ENCODE measurements around the gene GMPS. TPM values are rescaled to one million over a fixed set of nuclear protein-coding genes. Genes with fewer than 3 reads are reported as not detected.

GMPS gene
- total RNA-seq, 1 experiment from 2014 or later = 119 TPM

- BruUV-seq (replicated peaks) = no TSS peak
- H3K79me2 ChIP-seq (ENCODE audit: insufficient read depth, low read length) = peaks cover 100% of the 10 kb centered on the region
- H3K9me3 ChIP-seq (ENCODE audit: control insufficient read depth in 1 of 2, insufficient read depth in 1 of 2, low read depth in 1 of 2, low read length in 2 of 2) = no peaks in the 10 kb centered on the region
- H4K20me1 ChIP-seq (ENCODE audit: insufficient read depth) = peaks cover 41% of the 10 kb centered on the region; the same call in 1 of the 2 replicates
- H3K36me3 ChIP-seq (ENCODE audit: control insufficient read depth in 1 of 2, insufficient read depth in 2 of 2, low read length in 2 of 2) = no peaks in the 10 kb centered on the region
- no peaks in the 10 kb centered on the region for H3K9me2 ChIP-seq (ENCODE audit: insufficient read depth)
- H3K27ac ChIP-seq (ENCODE audit: low read depth, low read length) = no peak overlapping the region
- H3K27me3 ChIP-seq (ENCODE audit: insufficient read depth, low read length) = no peaks in the 10 kb centered on the region
- no peak overlapping the region for H2AFZ ChIP-seq (ENCODE audit: low read depth, low read length, poor library complexity, severe bottlenecking)
- intact Hi-C loops (cut with micrococcal nuclease) = no loop called here
- H3K4me2 ChIP-seq (ENCODE audit: low read length) = no peak overlapping the region
- no peak for TF ChIP-seq ZBTB33 (IDR thresholded peaks at IDR 0.05; ENCODE audit: extremely low read depth, insufficient replicate concordance, low read length)
- no peak for TF ChIP-seq ELF1 (IDR thresholded peaks at IDR 0.05; ENCODE audit: borderline replicate concordance, low read depth)
- no peak for TF ChIP-seq SIN3A (IDR thresholded peaks at IDR 0.05; ENCODE audit: low read depth)
- no peak for TF ChIP-seq SRF (IDR thresholded peaks at IDR 0.05; ENCODE audit: low read depth)
- TF ChIP-seq EZH2 (IDR thresholded peaks at IDR 0.05) = no peak
- no peak for TF ChIP-seq POLR2AphosphoS5 (IDR thresholded peaks at IDR 0.05; ENCODE audit: low read depth, low read length)
- no peak for TF ChIP-seq ZFX (IDR thresholded peaks at IDR 0.05)
- TF ChIP-seq SP1 (IDR thresholded peaks at IDR 0.05; ENCODE audit: low read depth) = no peak
- no peak for TF ChIP-seq REST (IDR thresholded peaks at IDR 0.05; ENCODE audit: low read depth)
- TF ChIP-seq RAD21 (IDR thresholded peaks at IDR 0.05; ENCODE audit: low read depth) = no peak
- TF ChIP-seq EGR1 (IDR thresholded peaks at IDR 0.05; ENCODE audit: low read depth) = no peak
- TF ChIP-seq ATF3 (IDR thresholded peaks at IDR 0.05) = no peak
- TF ChIP-seq YY1 (IDR thresholded peaks at IDR 0.05; ENCODE audit: extremely low read depth, insufficient replicate concordance, low read depth, low read length) = no peak
- no peak for TF ChIP-seq CEBPB (IDR thresholded peaks at IDR 0.05; ENCODE audit: low read depth)
- TF ChIP-seq FOSL1 (IDR thresholded peaks at IDR 0.05; ENCODE audit: low read depth) = no peak
- TF ChIP-seq POLR2A (IDR thresholded peaks at IDR 0.05; ENCODE audit: borderline replicate concordance, extremely low read depth, insufficient read depth, insufficient read length) = no peak
- no peak overlapping the region for H3K4me3 ChIP-seq (replicated peaks in 1 of 2; ENCODE audit: low read depth in 1 of 2, low read length in 2 of 2)
- H3K4me1 ChIP-seq (ENCODE audit: control insufficient read depth in 1 of 2, insufficient read depth in 2 of 2, low read length in 2 of 2) = peaks cover 0 to 16% of the 10 kb centered on the region in 2 experiments; a peak in 2 of 4 replicates
- CTCF ChIA-PET = no interaction called here
- H3K9ac ChIP-seq (ENCODE audit: low read length) = no peak overlapping the region
- POLR2A ChIA-PET = no interaction called here
- RAD21 ChIA-PET (ENCODE audit: low non-redundant PET in 1 of 2, low total read pairs in 2 of 2, uncharacterized antibody in 2 of 2, unreplicated experiment in 2 of 2) = no interaction called here
- no peak for DNase-seq (ENCODE audit: low read depth, low spot score)
- ATAC-seq = no peak
Measured at GRCh38 chr3:155876037-155876436, 5.6 kb downstream of the GMPS start.
